Mucosa of descending colon (tissue), 3 donors: Measurements from ENCODE around the gene MYRIP. TPM values are rescaled to one million over a fixed set of nuclear protein-coding genes. Genes with fewer than 3 reads are reported as not detected.

ENCODE experiments used
- ATAC-seq: fragments of 200-7000 bp; cut with Tn5 transposase; one replicate; pipeline ENCODE4 v1.9.1; 2020; ENCODE audit warnings: mild to moderate bottlenecking, moderate library complexity
- DNase-seq, 3 donors: peaks; one replicate each; pipeline ENCODE4 v3.0.0-alpha.2; 2020
- H3K36me3 ChIP-seq: fragments of 200-600 bp; one replicate; pipeline ENCODE4 v1.8.0; 2021; ENCODE audit warnings: low read depth, mild to moderate bottlenecking
- H3K4me1 ChIP-seq: fragments of 200-600 bp; one replicate; pipeline ENCODE4 v1.8.0; 2021; ENCODE audit warnings: low read depth, mild to moderate bottlenecking
- H3K4me3 ChIP-seq: fragments of 200-600 bp; one replicate; pipeline ENCODE4 v1.8.0; 2021; ENCODE audit warnings: mild to moderate bottlenecking
- H3K9me3 ChIP-seq: fragments of 200-600 bp; one replicate; pipeline ENCODE4 v1.8.0; 2021; ENCODE audit warnings: mild to moderate bottlenecking
- CTCF ChIP-seq: fragments of 200-600 bp; IDR thresholded peaks from one replicate; pipeline ENCODE4 v1.8.0; 2022; ENCODE audit warnings: antibody characterized with exemption, mild to moderate bottlenecking
- intact Hi-C, 2 donors: fragments of 100-400 bp; cut with DNase I in 1 of 2; cut with micrococcal nuclease in 1 of 2; formaldehyde crosslinking; loops; one replicate each; pipeline versions ENCODE4 v1.11.0 to v1.11.1; 2022; cut with DNase I, micrococcal nuclease
- total RNA-seq, 3 donors: library from RNA; stranded (reverse); fragmentation: NEBNext Ultra II Directional in 2 of 3; extraction: Animal tissue kit (Norgen Biotek cat#: 25700) in 2 of 3; gene quantifications; one replicate each; pipeline versions ENCODE4 v1.2.1 to v1.2.4, GENCODE V29; 2021 to 2023
- donor health status: DM: no; HTN: no; CAD: no; lungs with moderate emphysema.
- donor health status: DM: no; HTN: no; CAD: no.
- donor health status: DM: no; HTN: yes; CAD: no.

Gene MYRIP
- total RNA-seq, 3 donors from 2014 or later: 7.2 to 11.2 (median 9.9) TPM

- no peak for ATAC-seq
- no peaks in the 10 kb centered on the region for H3K36me3 ChIP-seq
Measured at GRCh38 chr3:40116478-40117177, 307.2 kb downstream of the MYRIP start.

DNA sequence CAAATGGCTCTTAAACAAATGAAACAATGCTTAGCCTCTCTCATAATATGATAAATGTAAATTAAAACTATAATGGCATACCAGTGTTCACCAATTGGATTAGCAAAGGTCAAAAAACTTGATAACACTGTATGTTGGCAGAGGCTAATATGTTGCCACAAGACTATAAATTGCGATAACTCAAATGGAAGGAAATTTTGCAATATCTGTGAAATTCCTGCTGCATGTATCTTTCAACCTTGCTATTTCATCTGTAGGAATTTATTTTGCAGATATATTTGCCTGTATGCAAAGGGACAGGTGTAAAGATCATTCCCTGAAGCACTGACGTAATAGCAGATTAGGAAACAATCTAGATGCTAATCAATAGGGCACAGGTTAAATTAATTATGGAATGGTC lies 308.7 kb downstream of the MYRIP start:
- Histone ChIP-seq H3K4me1 (no peaks in the 10 kb centered on the region), H3K36me3 (no peaks in the 10 kb centered on the region), H3K9me3 (no peaks in the 10 kb centered on the region), H3K4me3 (no peak overlapping the region)
- intact Hi-C loops: no loop called here
- no peak for ATAC-seq
- no peak for TF ChIP-seq CTCF
- no peak for DNase-seq

More at GRCh38 chr3:40116478-40117177, 307.2 kb downstream of the MYRIP start:
- H3K4me3 ChIP-seq: no peak overlapping the region
- no peak for TF ChIP-seq CTCF
- no peaks in the 10 kb centered on the region for H3K4me1 ChIP-seq
- H3K9me3 ChIP-seq: no peaks in the 10 kb centered on the region
- no peak for DNase-seq
- intact Hi-C loops: no loop called here

GRCh38 chr3:40120067-40120692 lies 310.8 kb downstream of the MYRIP start:
- H3K4me1 ChIP-seq: no peaks in the 10 kb centered on the region
- H3K4me3 ChIP-seq: no peak overlapping the region
- DNase-seq: no peak
- ATAC-seq: no peak
- H3K9me3 ChIP-seq: no peaks in the 10 kb centered on the region
- H3K36me3 ChIP-seq: no peaks in the 10 kb centered on the region
- intact Hi-C loops: no loop called here
- TF ChIP-seq CTCF: no peak

- no peak for DNase-seq
- TF ChIP-seq CTCF: no peak
- Histone ChIP-seq H3K36me3 (no peaks in the 10 kb centered on the region), H3K4me3 (no peak overlapping the region), H3K4me1 (no peaks in the 10 kb centered on the region), H3K9me3 (no peaks in the 10 kb centered on the region)
- intact Hi-C loops: no loop called here
- no peak for ATAC-seq
Measured at GRCh38 chr3:40120806-40121205, 311.4 kb downstream of the MYRIP start.

DNA sequence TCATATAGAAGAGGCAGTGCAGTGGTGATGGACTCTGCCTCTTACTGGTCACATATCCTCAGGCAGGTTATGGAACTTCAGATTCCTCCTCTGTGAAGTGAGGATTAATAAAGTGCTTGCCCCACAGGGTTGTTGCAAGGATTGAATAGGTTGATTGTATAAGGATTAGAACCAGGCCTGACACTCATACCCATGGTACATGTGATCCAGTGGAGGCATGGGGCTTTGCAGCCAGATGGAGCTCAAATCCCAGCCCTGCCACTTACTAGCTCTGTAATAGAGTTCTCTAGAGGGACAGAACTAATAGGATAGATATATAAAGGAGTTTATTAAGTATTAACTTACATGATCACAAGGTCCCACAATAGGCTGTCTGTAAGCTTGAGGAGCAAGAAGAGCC lies 315.5 kb downstream of the MYRIP start:
- Histone ChIP-seq H3K4me1 (no peaks in the 10 kb centered on the region), H3K4me3 (no peak overlapping the region), H3K9me3 (no peaks in the 10 kb centered on the region), H3K36me3 (no peaks in the 10 kb centered on the region)
- ATAC-seq (no peak), DNase-seq (no peak)
- TF ChIP-seq CTCF: no peak
- intact Hi-C loops: no loop called here
